Endothelial cell (in vitro differentiated cells): ENCODE data around the gene MRPS31. TPM values are rescaled to one million over a fixed set of nuclear protein-coding genes. Genes with fewer than 3 reads are reported as not detected.

Experiments
- DNase-seq: peaks from one replicate; pipeline ENCODE4 v3.0.0; 2021; ENCODE audit warnings: low spot score
- H3K27ac Mint-ChIP-seq: one replicate; pipeline ENCODE4 v1.8.0; 2021; ENCODE audit warnings: mixed read lengths, inconsistent platforms; ENCODE audit not compliant: unreplicated experiment
- H3K27me3 Mint-ChIP-seq: one replicate; pipeline ENCODE4 v1.8.0; 2021; ENCODE audit warnings: mild to moderate bottlenecking, moderate library complexity, mixed read lengths, inconsistent platforms; ENCODE audit not compliant: unreplicated experiment
- H3K36me3 Mint-ChIP-seq: one replicate; pipeline ENCODE4 v1.8.0; 2021; ENCODE audit warnings: mild to moderate bottlenecking, low read depth, mixed read lengths, inconsistent platforms; ENCODE audit not compliant: unreplicated experiment
- H3K4me1 Mint-ChIP-seq: one replicate; pipeline ENCODE4 v1.8.0; 2021; ENCODE audit warnings: mild to moderate bottlenecking, mixed read lengths, inconsistent platforms; ENCODE audit not compliant: unreplicated experiment
- H3K4me3 Mint-ChIP-seq: one replicate; pipeline ENCODE4 v1.8.0; 2021; ENCODE audit warnings: mild to moderate bottlenecking, mixed read lengths, inconsistent platforms; ENCODE audit not compliant: unreplicated experiment
- H3K9me3 Mint-ChIP-seq: one replicate; pipeline ENCODE4 v1.8.0; 2021; ENCODE audit warnings: mixed read lengths, inconsistent platforms; ENCODE audit not compliant: unreplicated experiment
- CTCF ChIP-seq: fragments of 200-600 bp; sonication (generic); IDR thresholded peaks from one replicate; pipeline ENCODE4 v1.5.0; 2021; ENCODE audit warnings: antibody characterized with exemption; ENCODE audit not compliant: unreplicated experiment
- total RNA-seq: library from RNA; stranded (reverse); fragmentation: NEBNext Ultra II Directional; extraction: Animal tissue kit (Norgen Biotek cat#: 25700); gene quantifications from one replicate; pipeline ENCODE4 v1.2.1, GENCODE V29; 2021; ENCODE audit not compliant: unreplicated experiment

The MRPS31 gene
- total RNA-seq, 1 donor from 2014 or later = 16.7 TPM

- no peak overlapping the region for H3K4me3 Mint-ChIP-seq
- no peaks in the 10 kb centered on the region for H3K27me3 Mint-ChIP-seq
- H3K9me3 Mint-ChIP-seq = no peaks in the 10 kb centered on the region
- TF ChIP-seq CTCF = no peak
- H3K36me3 Mint-ChIP-seq = no peaks in the 10 kb centered on the region
- H3K4me1 Mint-ChIP-seq = no peaks in the 10 kb centered on the region
- no peak for DNase-seq
- H3K27ac Mint-ChIP-seq = no peak overlapping the region
Observed at GRCh38 chr13:40798380-40798779, 27.4 kb upstream of the MRPS31 start.

GRCh38 chr13:40796649-40797048 is 25.7 kb upstream of the MRPS31 start:
- DNase-seq = no peak
- H3K36me3 Mint-ChIP-seq = no peaks in the 10 kb centered on the region
- TF ChIP-seq CTCF = no peak
- no peaks in the 10 kb centered on the region for H3K4me1 Mint-ChIP-seq
- no peak overlapping the region for H3K27ac Mint-ChIP-seq
- H3K9me3 Mint-ChIP-seq = no peaks in the 10 kb centered on the region
- H3K27me3 Mint-ChIP-seq = no peaks in the 10 kb centered on the region
- H3K4me3 Mint-ChIP-seq = no peak overlapping the region

GRCh38 chr13:40794414-40795368 is 23.7 kb upstream of the MRPS31 start:
- Mint-ChIP-seq H3K27ac (no peak overlapping the region), H3K4me3 (no peak overlapping the region), H3K4me1 (no peaks in the 10 kb centered on the region), H3K36me3 (no peaks in the 10 kb centered on the region), H3K27me3 (peaks cover 1% of the 10 kb centered on the region), H3K9me3 (no peaks in the 10 kb centered on the region)
- no peak for DNase-seq
- TF ChIP-seq CTCF = no peak

GRCh38 chr13:40793339-40793738 is 22.3 kb upstream of the MRPS31 start:
- no peaks in the 10 kb centered on the region for H3K9me3 Mint-ChIP-seq
- no peak for DNase-seq
- H3K36me3 Mint-ChIP-seq = no peaks in the 10 kb centered on the region
- no peak overlapping the region for H3K27ac Mint-ChIP-seq
- no peaks in the 10 kb centered on the region for H3K4me1 Mint-ChIP-seq
- TF ChIP-seq CTCF = no peak
- no peak overlapping the region for H3K4me3 Mint-ChIP-seq
- H3K27me3 Mint-ChIP-seq = peaks cover 1% of the 10 kb centered on the region
